B cell (primary cell): ENCODE data around the gene USP48. TPM values are rescaled to one million over a fixed set of nuclear protein-coding genes. Genes with fewer than 3 reads are reported as not detected.

Experiments used
- ATAC-seq: fragments of 200-7000 bp; cut with Tn5 transposase; one replicate; pipeline ENCODE4 v1.10.0; 2021; ENCODE audit warnings: low read depth, mild to moderate bottlenecking, moderate number of reproducible peaks, moderate library complexity
- CTCF ChIA-PET: fragments of 350-600 bp; sonication (Branson Sonifier 250); formaldehyde crosslinking; loops from one replicate; lab custom pipeline; 2021; ENCODE audit warnings: antibody characterized with exemption, inconsistent platforms; lab: Charles Lee
- POLR2A ChIA-PET: fragments of 350-600 bp; sonication (Branson Sonifier 250); formaldehyde crosslinking; loops from one replicate; lab custom pipeline; 2021; ENCODE audit warnings: antibody characterized with exemption; lab: Charles Lee
- DNase-seq: peaks from one replicate; pipeline ENCODE4 v3.0.0; 2013
- H2AFZ ChIP-seq: 2 replicates; pipeline ENCODE4 v1.6.1; 2012; ENCODE audit warnings: mild to moderate bottlenecking, low read depth, low read length; ENCODE audit not compliant: insufficient read depth, poor library complexity, severe bottlenecking
- H3K27ac ChIP-seq, 2 donors: 1 replicate in 1 of 2; 2 replicates in 1 of 2; pipeline ENCODE4 v1.5.1; 2012 to 2013; ENCODE audit warnings: low read length in 2 of 2, mild to moderate bottlenecking in 2 of 2, moderate library complexity in 1 of 2
- H3K27me3 ChIP-seq, 4 experiments: fragments of 200-600 bp in 1 of 4; sonication (generic) in 1 of 4; replicated peaks in 1 of 4; 1 replicate in 2 of 4; 2 replicates in 2 of 4; pipeline versions ENCODE4 v1.6.1 to v1.7.0; 2013 to 2016; ENCODE audit warnings: low read length in 3 of 4, mild to moderate bottlenecking in 2 of 4, mixed read lengths in 1 of 4, moderate library complexity in 1 of 4; ENCODE audit not compliant: insufficient read depth in 4 of 4, control insufficient read depth in 3 of 4; ENCODE audit errors: control extremely low read depth in 1 of 4
- H3K36me3 ChIP-seq, 2 experiments: replicated peaks in 1 of 2; 1 replicate in 1 of 2; 2 replicates in 1 of 2; pipeline versions ENCODE4 v1.6.1 to v1.7.1; 2013; ENCODE audit warnings: low read length in 1 of 2; ENCODE audit not compliant: insufficient read depth in 2 of 2, control insufficient read depth in 1 of 2; ENCODE audit errors: control extremely low read depth in 1 of 2, extremely low read depth in 1 of 2
- H3K4me1 ChIP-seq, 2 donors: fragments of 200-600 bp in 1 of 2; sonication (generic) in 1 of 2; 1 replicate in 1 of 2; 2 replicates in 1 of 2; pipeline versions ENCODE4 v1.5.1 to v1.6.1; 2013 to 2017; ENCODE audit warnings: low read length in 2 of 2; ENCODE audit not compliant: control insufficient read depth in 2 of 2, insufficient read depth in 2 of 2
- H3K4me2 ChIP-seq: replicated peaks from 2 replicates; pipeline ENCODE3; 2012; ENCODE audit warnings: mild to moderate bottlenecking, low read depth, low read length; ENCODE audit not compliant: poor library complexity, severe bottlenecking
- H3K4me3 ChIP-seq, 5 experiments: fragments of 200-600 bp in 1 of 5; sonication (generic) in 1 of 5; 1 replicate in 3 of 5; 2 replicates in 2 of 5; pipeline versions ENCODE4 v1.5.1 to v1.7.0; 2011 to 2016; ENCODE audit warnings: low read length in 4 of 5, mild to moderate bottlenecking in 4 of 5, low read depth in 2 of 5, control low read depth in 1 of 5, moderate library complexity in 1 of 5; ENCODE audit not compliant: insufficient read depth in 1 of 5; ENCODE audit errors: control extremely low read depth in 1 of 5, extremely low read depth in 1 of 5
- H3K79me2 ChIP-seq: fragments of 200-600 bp; sonication (generic); one replicate; pipeline ENCODE4 v1.6.0; 2016; ENCODE audit warnings: low read length; ENCODE audit not compliant: control insufficient read depth, insufficient read depth
- H3K9ac ChIP-seq: fragments of 200-600 bp; sonication (generic); 2 replicates; pipeline ENCODE4 v1.6.1; 2017; ENCODE audit warnings: mild to moderate bottlenecking, low read length, moderate library complexity
- H3K9me3 ChIP-seq, 3 donors: one replicate each; pipeline versions ENCODE4 v1.6.1 to v1.7.1; 2013; ENCODE audit warnings: low read length in 2 of 3; ENCODE audit not compliant: control insufficient read depth in 2 of 3, insufficient read depth in 1 of 3; ENCODE audit errors: control extremely low read depth in 1 of 3
- H4K20me1 ChIP-seq: 2 replicates; pipeline ENCODE4 v1.6.0; 2012; ENCODE audit warnings: mild to moderate bottlenecking, low read length; ENCODE audit not compliant: insufficient read depth, control insufficient read depth, poor library complexity, severe bottlenecking
- H3K27ac Mint-ChIP-seq: one replicate; pipeline ENCODE4 v1.8.0; 2021; ENCODE audit warnings: mixed read lengths
- H3K27me3 Mint-ChIP-seq: one replicate; pipeline ENCODE4 v1.8.0; 2021; ENCODE audit warnings: mixed read lengths
- H3K4me1 Mint-ChIP-seq: one replicate; pipeline ENCODE4 v1.8.0; 2021; ENCODE audit warnings: mixed read lengths
- H3K4me3 Mint-ChIP-seq: one replicate; pipeline ENCODE4 v1.8.0; 2021; ENCODE audit warnings: mixed read lengths
- H3K9me3 Mint-ChIP-seq: one replicate; pipeline ENCODE4 v1.8.0; 2022; ENCODE audit warnings: mixed read lengths; ENCODE audit not compliant: insufficient read depth
- CTCF ChIP-seq: fragments of 200-600 bp; IDR thresholded peaks from one replicate; pipeline ENCODE4 v1.8.0; 2022; ENCODE audit warnings: antibody characterized with exemption, mild to moderate bottlenecking
- EZH2 ChIP-seq: IDR thresholded peaks from 2 replicates; pipeline ENCODE4 v1.6.1; 2012; ENCODE audit warnings: borderline replicate concordance, low read depth, mild to moderate bottlenecking, moderate library complexity, low read length; ENCODE audit not compliant: insufficient read depth, poor library complexity, severe bottlenecking
- WGBS: methylation state at CpG from one replicate; pipeline ENCODE4 v1.1.5; 2013; ENCODE audit warnings: missing lambda C conversion rate; ENCODE audit not compliant: insufficient coverage; 5-methylcytosine and 5-hydroxymethylcytosine counted together
- intact Hi-C: fragments of 100-400 bp; cut with micrococcal nuclease; formaldehyde crosslinking; loops from one replicate; pipeline ENCODE4 v1.10.0; 2022
- polyA plus RNA-seq: library from polyadenylated mRNA; depleted of rRNA; stranded (reverse); fragments of >200 nt; gene quantifications from 2 replicates; pipeline ENCODE4 v1.2.3, GENCODE V29; 2012
- total RNA-seq, 2 donors: library from RNA; stranded (reverse); fragments of 120-200 nt in 1 of 2; gene quantifications; 1 replicate in 1 of 2; 2 replicates in 1 of 2; pipeline versions ENCODE4 v1.2.3 to v1.2.4, GENCODE V29; 2013 to 2022

USP48 gene
- total and polyA plus RNA-seq, 2 donors (not counting 1 experiment from before 2014, with no cell fraction given): 21.2 to 135 TPM

GRCh38 chr1:21781815-21782348 lies 1.1 kb downstream of the USP48 start:
- peaks cover 23 to 43% of the 10 kb centered on the region in 2 donors for H3K4me1 ChIP-seq
- H3K9me3 Mint-ChIP-seq: peaks cover 2% of the 10 kb centered on the region
- peaks cover 31% of the 10 kb centered on the region for H4K20me1 ChIP-seq
- peak overlapping the region; percentile 100 for H3K27ac Mint-ChIP-seq
- peaks cover 38% of the 10 kb centered on the region for H3K4me1 Mint-ChIP-seq
- no peaks in the 10 kb centered on the region for H3K27me3 Mint-ChIP-seq
- TF ChIP-seq CTCF: no peak
- TF ChIP-seq EZH2: no peak
- H3K27ac ChIP-seq: peak overlapping the region; percentile 87 to 99
- peak overlapping the region; percentile 86 to 100 (median 94) for H3K4me3 ChIP-seq
- intact Hi-C loops: loop anchor here (2.0 to 5.0 kb wide), 7 partner anchors 75 to 995 kb away; partner anchors contain the start of genes HP1BP3, HSPG2 and ZBTB40
- H3K4me3 Mint-ChIP-seq: peak overlapping the region; percentile 95
- ChIA-PET POLR2A (interaction anchor here (1.1 to 3.3 kb wide), 6 partner anchors 18 to 729 kb away, joined by 3 to 15 read pairs (median 5); partner anchors contain the start of gene CDC42), CTCF (interaction anchor here (0.8 to 2.7 kb wide), 8 partner anchors 13 to 241 kb away, joined by 3 to 25 read pairs (median 4); no protein-coding TSS in a partner anchor)
- ATAC-seq (peak; percentile 1), DNase-seq (no peak)
- H3K36me3 ChIP-seq: no peaks in the 10 kb centered on the region
- peak overlapping the region; percentile 86 for H3K4me2 ChIP-seq
- H3K79me2 ChIP-seq: peaks cover 57% of the 10 kb centered on the region
- H3K27me3 ChIP-seq: no peaks in the 10 kb centered on the region
- no peaks in the 10 kb centered on the region for H3K9me3 ChIP-seq
- peak overlapping the region; percentile 100 for H3K9ac ChIP-seq
- H2AFZ ChIP-seq: peak overlapping the region; percentile 81
- WGBS: 1% methylated on average over 7 of the region's 17 CpGs
